Glutamatergic neuron (in vitro differentiated cells): Measurements from ENCODE around the gene AACS. TPM values are rescaled to one million over a fixed set of nuclear protein-coding genes. Genes with fewer than 3 reads are reported as not detected.
A peak's percentile ranks its signal among the peaks of the same experiment; 100 is the strongest.

Experiments used
- DNase-seq: peaks from one replicate; pipeline ENCODE4 v3.0.0; 2022
- H3K27ac Mint-ChIP-seq: one replicate; pipeline ENCODE4 v1.8.0; 2020; ENCODE audit warnings: mild to moderate bottlenecking, mixed read lengths, inconsistent platforms; ENCODE audit not compliant: unreplicated experiment
- H3K27me3 Mint-ChIP-seq: one replicate; pipeline ENCODE4 v1.8.0; 2020; ENCODE audit warnings: mild to moderate bottlenecking, moderate library complexity, mixed read lengths, inconsistent platforms; ENCODE audit not compliant: unreplicated experiment
- H3K36me3 Mint-ChIP-seq: one replicate; pipeline ENCODE4 v1.8.0; 2020; ENCODE audit warnings: mild to moderate bottlenecking, mixed read lengths, inconsistent platforms; ENCODE audit not compliant: unreplicated experiment
- H3K4me1 Mint-ChIP-seq: one replicate; pipeline ENCODE4 v1.8.0; 2020; ENCODE audit warnings: mild to moderate bottlenecking, low read depth, mixed read lengths, inconsistent platforms; ENCODE audit not compliant: unreplicated experiment
- H3K4me3 Mint-ChIP-seq: one replicate; pipeline ENCODE4 v1.8.0; 2020; ENCODE audit warnings: mild to moderate bottlenecking, mixed read lengths, inconsistent platforms; ENCODE audit not compliant: unreplicated experiment
- H3K9me3 Mint-ChIP-seq: one replicate; pipeline ENCODE4 v1.8.0; 2020; ENCODE audit warnings: mild to moderate bottlenecking, moderate library complexity, mixed read lengths, inconsistent platforms; ENCODE audit not compliant: unreplicated experiment
- CTCF ChIP-seq: fragments of 200-600 bp; sonication (generic); IDR thresholded peaks from one replicate; pipeline ENCODE4 v1.5.0; 2021; ENCODE audit not compliant: partially characterized antibody, unreplicated experiment
- total RNA-seq: library from RNA; stranded (reverse); fragmentation: NEBNext Ultra II Directional; extraction: Animal tissue kit (Norgen Biotek cat#: 25700); gene quantifications from one replicate; pipeline ENCODE4 v1.2.1, GENCODE V29; 2021; ENCODE audit not compliant: unreplicated experiment

AACS gene
- total RNA-seq, 1 donor from 2014 or later: 59.3 TPM

GRCh38 chr12:125133616-125134015, 68.4 kb downstream of the AACS start:
- no peak for DNase-seq
- Mint-ChIP-seq H3K4me1 (peaks cover 16% of the 10 kb centered on the region), H3K36me3 (peaks cover 8% of the 10 kb centered on the region), H3K4me3 (no peak overlapping the region), H3K9me3 (peaks cover 3% of the 10 kb centered on the region), H3K27me3 (peaks cover 5% of the 10 kb centered on the region), H3K27ac (no peak overlapping the region)
- no peak for TF ChIP-seq CTCF

DNA sequence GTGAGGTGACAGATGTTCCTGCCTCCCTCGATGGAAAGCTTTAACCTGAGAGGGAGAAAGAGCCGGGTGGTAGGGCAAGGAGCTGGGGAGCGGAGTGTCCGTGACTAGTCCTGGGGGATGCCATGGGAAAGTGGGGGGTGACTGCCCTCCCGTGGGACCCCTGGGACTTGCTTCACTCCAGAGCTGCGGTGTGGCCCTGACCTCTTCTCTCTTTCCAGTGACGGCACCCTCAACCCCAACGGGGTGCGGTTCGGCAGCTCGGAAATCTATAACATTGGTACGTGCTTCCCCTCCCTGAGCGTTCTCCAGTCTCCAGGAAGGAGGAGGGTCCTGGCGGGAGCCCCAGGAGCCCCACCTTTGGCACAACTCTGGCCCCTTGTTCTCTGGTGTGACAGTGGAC, 69.3 kb downstream of the AACS start:
- peaks cover 3% of the 10 kb centered on the region for H3K9me3 Mint-ChIP-seq
- no peak overlapping the region for H3K27ac Mint-ChIP-seq
- no peak for TF ChIP-seq CTCF
- peaks cover 16% of the 10 kb centered on the region for H3K4me1 Mint-ChIP-seq
- peaks cover 2% of the 10 kb centered on the region for H3K27me3 Mint-ChIP-seq
- DNase-seq: no peak
- H3K36me3 Mint-ChIP-seq: peaks cover 8% of the 10 kb centered on the region
- no peak overlapping the region for H3K4me3 Mint-ChIP-seq

DNA sequence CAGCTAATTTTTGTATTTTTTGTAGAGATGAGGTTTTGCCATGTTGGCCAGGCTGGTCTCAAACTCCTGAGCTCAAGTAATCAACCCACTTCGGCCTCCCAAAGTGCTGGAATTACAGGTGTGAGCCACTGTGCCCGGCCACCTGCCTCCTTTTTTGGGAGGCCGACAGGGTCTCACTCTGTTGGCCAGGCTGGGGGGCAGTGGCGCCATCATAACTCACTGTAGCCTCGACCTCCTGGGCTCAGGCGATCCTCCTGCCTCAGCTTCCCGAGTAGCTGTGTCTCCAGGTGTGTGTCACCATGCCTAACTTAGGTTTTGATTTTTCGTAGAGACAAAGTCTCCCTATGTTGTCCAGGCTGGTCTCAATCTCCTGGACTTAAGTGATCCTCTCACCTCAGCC, 70.7 kb downstream of the AACS start:
- H3K27me3 Mint-ChIP-seq: peaks cover 2% of the 10 kb centered on the region
- H3K9me3 Mint-ChIP-seq: peaks cover 3% of the 10 kb centered on the region
- peaks cover 16% of the 10 kb centered on the region for H3K4me1 Mint-ChIP-seq
- DNase-seq: no peak
- H3K27ac Mint-ChIP-seq: no peak overlapping the region
- H3K36me3 Mint-ChIP-seq: peaks cover under 1% of the 10 kb centered on the region
- no peak for TF ChIP-seq CTCF
- H3K4me3 Mint-ChIP-seq: no peak overlapping the region

DNA sequence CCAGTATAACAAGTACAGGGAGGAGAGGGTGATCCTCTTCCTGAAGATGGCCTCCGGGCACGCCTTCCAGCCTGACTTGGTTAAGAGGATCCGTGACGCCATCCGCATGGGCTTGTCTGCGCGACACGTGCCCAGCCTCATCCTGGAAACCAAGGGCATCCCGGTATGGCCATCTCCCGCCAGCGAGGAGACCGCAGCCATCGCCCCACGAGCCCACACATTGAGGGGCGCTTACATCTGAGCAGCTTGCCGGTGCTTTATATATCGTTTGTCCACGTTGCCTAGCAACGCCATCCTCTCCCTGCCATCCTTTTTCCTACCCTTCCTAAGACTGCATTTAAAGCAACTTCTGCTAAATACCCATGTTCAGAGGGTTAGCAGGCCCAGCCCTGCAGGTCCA, 71.5 kb downstream of the AACS start:
- H3K36me3 Mint-ChIP-seq: no peaks in the 10 kb centered on the region
- no peak for DNase-seq
- peaks cover 16% of the 10 kb centered on the region for H3K4me1 Mint-ChIP-seq
- no peak overlapping the region for H3K27ac Mint-ChIP-seq
- peaks cover 3% of the 10 kb centered on the region for H3K9me3 Mint-ChIP-seq
- peaks cover 2% of the 10 kb centered on the region for H3K27me3 Mint-ChIP-seq
- H3K4me3 Mint-ChIP-seq: no peak overlapping the region
- no peak for TF ChIP-seq CTCF

DNA sequence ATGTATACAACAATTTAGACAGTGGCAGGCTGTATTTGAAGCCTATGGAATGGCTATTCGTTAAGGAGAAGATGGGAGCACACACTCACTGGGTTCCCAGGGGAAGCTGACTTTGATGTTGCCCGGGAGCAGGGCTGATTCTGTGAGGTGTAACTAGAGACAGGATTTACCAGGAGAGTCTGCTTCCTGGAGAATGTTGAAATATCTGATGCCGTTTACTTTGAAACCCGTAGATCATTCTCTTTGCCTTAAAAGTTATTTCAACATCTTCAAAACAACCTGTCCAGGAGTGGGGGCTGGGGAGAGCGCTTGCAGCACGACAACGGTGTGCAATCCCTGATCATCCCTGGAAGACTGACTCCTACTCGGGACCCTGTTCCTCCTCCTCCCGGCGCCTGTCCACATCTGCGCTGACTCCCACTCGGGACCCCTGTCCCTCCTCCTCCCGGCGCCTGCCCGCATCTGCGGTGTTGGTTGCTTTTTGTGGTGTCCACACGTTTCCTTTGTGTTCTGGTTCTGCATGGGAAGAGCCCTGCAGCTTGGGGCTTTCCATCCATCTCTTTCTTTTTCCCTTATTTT, 72.6 kb downstream of the AACS start:
- H3K36me3 Mint-ChIP-seq: no peaks in the 10 kb centered on the region
- peaks cover 3% of the 10 kb centered on the region for H3K9me3 Mint-ChIP-seq
- H3K4me1 Mint-ChIP-seq: peaks cover 9% of the 10 kb centered on the region
- no peak for TF ChIP-seq CTCF
- peak overlapping the region; percentile 19 for H3K27ac Mint-ChIP-seq
- no peak for DNase-seq
- H3K27me3 Mint-ChIP-seq: peaks cover 2% of the 10 kb centered on the region
- no peak overlapping the region for H3K4me3 Mint-ChIP-seq
